Measurements from ENCODE around the gene TPM4. TPM values are rescaled to one million over a fixed set of nuclear protein-coding genes. Genes with fewer than 3 reads are reported as not detected.
"Not testable (repeated sequence)": the region's sequence is repeated elsewhere in the genome, so short reads cannot be mapped to it uniquely, and the experiment has no call there.

Gene TPM4
- total and polyA plus RNA-seq, 2 of the 8 experiments (the other 6 are each of a cell fraction or from before 2014, with no cell fraction given): 160 to 359 TPM

DNA sequence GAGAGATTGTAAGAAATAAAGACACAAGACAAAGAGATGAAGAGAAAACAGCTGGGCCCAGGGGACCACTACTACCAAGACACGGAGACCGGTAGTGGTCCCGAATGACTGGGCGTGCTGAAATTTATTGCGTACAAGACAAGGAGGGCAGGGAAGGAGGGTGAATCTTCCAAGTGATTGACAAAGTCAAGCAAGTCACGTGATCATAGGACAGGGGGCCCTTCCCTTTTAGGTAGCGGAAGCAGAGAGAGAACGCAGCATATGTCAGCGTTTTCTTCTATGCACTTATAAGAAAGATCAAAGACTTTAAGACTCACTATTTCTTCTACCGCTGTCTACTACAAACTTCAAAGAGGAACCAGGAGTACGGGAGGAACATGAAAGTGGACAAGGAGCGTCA lies 46.1 kb upstream of the TPM4 start:
- H3K36me3 ChIP-seq (ENCODE audit: control insufficient read depth in 2 of 4, insufficient read depth in 4 of 4, low read length in 3 of 4); H4K91ac ChIP-seq (replicated peaks; ENCODE audit: insufficient read length, low read length); H3K4ac ChIP-seq (replicated peaks; ENCODE audit: insufficient read length, low read depth, low read length); FAIRE-seq; H3K79me1 ChIP-seq (ENCODE audit: low read depth, low read length); H3K4me3 ChIP-seq (ENCODE audit: extremely low read depth in 1 of 4, insufficient read depth in 2 of 4, low read depth in 3 of 4, low read length in 4 of 4); H4K8ac ChIP-seq (ENCODE audit: extremely low read depth, insufficient read depth, low read length); H3K23ac ChIP-seq (ENCODE audit: insufficient read length); H3K23me2 ChIP-seq (ENCODE audit: low read depth, low read length); H2BK20ac ChIP-seq (ENCODE audit: low read length); H2BK5ac ChIP-seq (ENCODE audit: low read depth, low read length); H3K56ac ChIP-seq (replicated peaks; ENCODE audit: insufficient read length, low read depth, low read length); H3K14ac ChIP-seq (ENCODE audit: insufficient read length); H3K4me1 ChIP-seq (replicated peaks in 1 of 4; ENCODE audit: control insufficient read depth in 3 of 4, insufficient read depth in 4 of 4, low read length in 3 of 4); H2AFZ ChIP-seq (ENCODE audit: low read length); H3K18ac ChIP-seq (ENCODE audit: extremely low read depth, low read length); H2BK120ac ChIP-seq (replicated peaks; ENCODE audit: low read depth, low read length); H2BK12ac ChIP-seq (ENCODE audit: low read depth, low read length); H3K27me3 ChIP-seq (replicated peaks in 1 of 4; ENCODE audit: control insufficient read depth in 3 of 4, extremely low read depth in 1 of 4, insufficient read depth in 3 of 4, low read length in 3 of 4); CTCF ChIA-PET (ENCODE audit: partially characterized antibody); H4K5ac ChIP-seq (ENCODE audit: insufficient read length, low read depth, low read length); POLR2A ChIA-PET (ENCODE audit: partially characterized antibody); H3K27ac ChIP-seq (ENCODE audit: low read depth, low read length); H2BK15ac ChIP-seq (ENCODE audit: low read length); H3K79me2 ChIP-seq (ENCODE audit: control insufficient read depth in 1 of 2, insufficient read depth in 2 of 2, low read length in 2 of 2); H4K20me1 ChIP-seq (replicated peaks in 1 of 2; ENCODE audit: control insufficient read depth in 1 of 2, insufficient read depth in 2 of 2, low read length in 2 of 2); DNase-seq (ENCODE audit: low read depth in 1 of 2, low spot score in 2 of 2); H3K9ac ChIP-seq (replicated peaks in 1 of 4; ENCODE audit: extremely low read depth in 1 of 4, low read depth in 3 of 4, low read length in 3 of 4); H3K4me2 ChIP-seq (ENCODE audit: insufficient read depth in 1 of 2, low read depth in 2 of 2, low read length in 2 of 2); H2AK5ac ChIP-seq (ENCODE audit: low read depth, low read length): not testable (repeated sequence)
- H3K9me3 ChIP-seq (ENCODE audit: insufficient read depth in 2 of 2, low read depth in 1 of 2, low read length in 1 of 2): peaks cover 48 to 75% of the 10 kb centered on the region in 2 experiments
- WGBS, 2 experiments (ENCODE audit: extremely low coverage in 1 of 2, insufficient coverage in 1 of 2, insufficient read length in 1 of 2, insufficient replicate concordance in 2 of 2, low coverage in 1 of 2, low lambda C conversion rate in 2 of 2, missing lambda C conversion rate in 1 of 2): 91% methylated on average over 12 of the region's 12 CpGs; no CpG with 5 or more reads in 1 of the 2 experiments
